OCI-M1 (cell line): ENCODE data around the gene PAPPA2.
"Not testable (repeated sequence)": the region's sequence is repeated elsewhere in the genome, so short reads cannot be mapped to it uniquely, and the experiment has no call there.

ENCODE experiments used
- DNase-seq: peaks from one replicate; lab custom pipeline; 2025; lab: John Stamatoyannopoulos, UW

The PAPPA2 gene

DNA sequence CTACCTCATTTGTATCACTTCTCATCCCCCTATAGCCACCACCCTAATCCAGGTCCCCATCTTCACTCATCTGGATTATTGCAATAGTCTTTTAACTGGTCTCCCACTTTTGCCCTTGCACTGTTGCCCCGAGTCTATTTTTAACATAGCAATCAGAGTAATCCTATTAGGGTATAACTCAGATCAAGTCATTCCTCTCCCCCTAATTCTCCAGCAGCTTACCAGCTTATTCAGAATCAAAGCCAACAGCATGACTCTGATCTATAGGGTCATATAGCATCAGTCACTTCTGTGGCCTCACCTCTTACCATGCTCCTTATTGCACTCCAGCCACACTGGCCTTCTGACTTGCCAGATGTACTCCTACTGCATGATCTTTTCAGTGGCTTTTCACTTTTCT lies 140.7 kb downstream of the PAPPA2 start:
- DNase-seq, result no peak

DNA sequence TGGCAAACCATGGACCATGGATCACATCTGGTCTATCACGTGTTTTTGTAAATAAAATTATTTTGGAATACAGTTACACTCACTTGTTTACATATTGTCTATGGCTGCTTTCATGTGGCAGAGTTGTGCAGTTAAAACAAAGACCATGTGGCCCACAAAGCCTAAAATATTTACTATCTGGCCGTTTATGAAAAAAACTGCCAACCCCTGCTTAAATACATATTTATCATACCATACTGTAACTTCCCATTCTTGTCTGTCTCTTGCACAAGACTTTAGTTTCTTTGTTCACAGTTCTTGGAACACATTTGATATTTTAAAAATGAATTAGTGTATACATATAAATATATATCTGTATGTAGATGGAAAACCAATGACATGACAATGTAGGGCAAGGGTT lies 141.5 kb downstream of the PAPPA2 start:
- peak; percentile 41 for DNase-seq

DNA sequence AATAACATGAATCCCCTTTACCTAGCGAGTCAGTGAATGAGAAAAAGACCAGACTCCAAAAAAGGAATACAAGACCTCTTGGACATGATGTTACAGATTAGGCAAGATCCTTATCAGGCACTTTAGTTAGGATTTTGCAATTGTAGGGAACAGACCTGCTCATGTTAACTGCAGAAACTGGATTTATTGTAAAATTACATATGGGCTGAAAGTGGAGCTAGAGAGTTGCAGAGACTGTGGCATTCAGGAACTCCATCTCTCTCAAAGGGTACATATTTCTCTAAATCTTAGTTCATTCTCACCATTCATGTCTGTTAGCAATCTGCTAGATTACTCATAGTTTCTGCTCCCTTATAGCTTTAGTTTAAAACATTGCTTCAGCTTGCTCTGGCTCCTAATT lies 142.2 kb downstream of the PAPPA2 start:
- DNase-seq, result no peak

DNA sequence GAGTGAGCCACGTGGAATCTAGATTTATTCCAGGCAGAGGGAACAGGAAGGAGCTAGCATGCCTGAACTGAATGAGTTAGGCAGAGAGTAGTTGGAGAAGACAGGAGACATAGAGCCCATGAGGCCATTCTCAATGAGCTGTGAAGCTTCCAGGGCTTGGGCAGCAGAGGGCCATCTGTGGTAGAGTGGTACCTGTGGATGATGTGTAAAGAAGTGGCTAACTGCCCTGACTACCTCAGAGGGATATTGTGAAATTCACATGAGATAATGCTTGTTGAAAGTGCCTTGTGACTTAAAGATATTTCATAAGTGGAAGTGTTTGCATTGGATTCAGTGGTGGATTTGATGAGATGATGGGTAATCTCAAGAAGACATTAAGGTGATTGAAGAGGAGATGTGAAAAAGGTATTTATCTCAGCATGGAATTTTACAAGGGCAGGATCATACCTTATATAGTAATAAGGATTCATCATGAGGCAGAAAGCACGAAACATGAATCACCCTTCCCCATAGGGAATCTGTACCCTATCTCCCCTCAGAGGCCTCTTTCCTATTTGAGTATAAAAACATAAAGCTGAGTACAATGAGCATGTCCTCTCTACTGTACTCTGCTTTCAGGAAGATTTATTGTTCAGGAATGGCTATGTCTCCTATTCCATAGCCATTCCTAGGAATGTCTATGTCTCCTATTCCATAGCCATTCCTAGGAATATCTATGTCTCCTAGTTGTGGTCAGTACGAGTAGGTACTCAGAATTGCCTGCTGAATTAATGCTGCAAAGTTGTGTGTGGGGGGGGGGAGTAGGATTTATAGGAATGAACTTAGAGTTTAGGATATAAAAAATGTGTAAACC lies 146.8 kb downstream of the PAPPA2 start:
- no peak for DNase-seq

DNA sequence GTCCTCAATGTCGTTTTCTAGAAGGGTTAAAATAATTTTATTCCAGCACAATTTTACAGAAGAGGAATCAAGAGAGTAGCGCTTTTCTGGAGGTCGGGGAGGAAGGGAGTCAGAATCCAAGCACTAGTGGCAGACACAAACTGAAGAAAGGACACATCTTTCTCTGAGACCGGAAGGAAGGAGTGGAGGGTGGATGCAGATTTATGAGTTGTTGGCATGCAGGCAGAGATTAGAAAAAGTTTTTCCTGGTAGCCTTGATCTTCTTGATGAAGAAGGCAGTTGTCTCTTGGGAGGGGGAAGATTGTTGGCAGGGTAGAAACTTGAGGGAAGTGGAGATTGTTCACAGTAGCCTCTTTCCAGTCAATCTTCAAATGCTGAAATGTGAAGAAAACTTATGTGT lies 149.8 kb downstream of the PAPPA2 start:
- DNase-seq, result no peak

DNA sequence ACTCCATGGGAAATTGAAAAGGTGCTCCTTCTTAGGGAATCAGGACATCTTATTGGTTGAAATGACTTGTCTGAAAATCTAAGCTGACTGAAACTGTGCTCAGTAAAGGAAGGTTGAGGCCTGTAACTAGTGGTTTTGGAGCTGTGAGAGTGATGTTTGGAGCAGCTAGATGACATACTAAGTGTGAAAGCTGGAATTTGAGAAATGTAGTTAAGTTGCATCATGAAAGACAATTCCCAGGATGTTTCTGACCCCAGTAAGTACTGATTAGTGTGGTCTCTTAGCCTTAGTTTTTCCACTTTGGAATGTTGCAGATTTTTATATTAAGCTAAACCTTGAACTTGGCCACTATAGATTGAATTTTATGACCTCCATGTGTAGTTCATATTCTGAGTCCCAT lies 154.9 kb downstream of the PAPPA2 start:
- no peak for DNase-seq

DNA sequence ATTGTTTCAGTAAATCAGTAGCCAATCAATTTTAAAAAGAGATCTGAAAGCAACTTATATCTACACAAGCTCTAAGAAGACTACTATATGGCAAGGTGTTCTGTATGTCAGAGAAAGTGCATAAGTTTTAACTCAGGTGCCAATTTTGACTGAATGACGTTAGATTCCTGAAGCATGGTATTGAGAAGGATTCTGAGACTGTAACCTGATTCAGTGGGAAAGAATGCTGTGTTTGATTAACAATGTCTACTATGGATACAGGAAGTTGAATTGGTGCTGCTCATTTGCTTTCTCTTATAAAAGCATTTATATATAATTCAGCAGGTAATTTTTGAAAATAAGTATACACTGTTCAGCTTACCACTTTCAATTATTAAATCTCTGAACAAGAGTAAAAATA lies 156.3 kb downstream of the PAPPA2 start:
- DNase-seq, result no peak

DNA sequence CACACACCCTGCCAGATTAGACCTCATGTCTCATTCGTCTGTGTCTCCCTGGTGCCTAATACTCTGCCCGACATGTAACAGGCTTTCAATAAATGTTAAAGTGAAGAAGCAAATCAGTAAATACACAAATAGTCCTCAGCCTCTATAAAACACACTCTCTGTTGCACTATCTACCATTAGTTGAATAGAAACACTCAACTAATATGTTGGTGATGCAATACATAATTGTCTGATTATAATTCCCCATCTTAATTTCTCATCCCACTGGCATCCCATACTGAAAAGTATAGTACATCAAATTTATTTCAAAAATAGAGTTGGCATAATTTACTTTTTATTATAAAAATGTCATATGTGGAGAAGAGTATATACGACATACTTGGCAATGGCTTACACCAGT lies 162.4 kb downstream of the PAPPA2 start:
- DNase-seq, result no peak

DNA sequence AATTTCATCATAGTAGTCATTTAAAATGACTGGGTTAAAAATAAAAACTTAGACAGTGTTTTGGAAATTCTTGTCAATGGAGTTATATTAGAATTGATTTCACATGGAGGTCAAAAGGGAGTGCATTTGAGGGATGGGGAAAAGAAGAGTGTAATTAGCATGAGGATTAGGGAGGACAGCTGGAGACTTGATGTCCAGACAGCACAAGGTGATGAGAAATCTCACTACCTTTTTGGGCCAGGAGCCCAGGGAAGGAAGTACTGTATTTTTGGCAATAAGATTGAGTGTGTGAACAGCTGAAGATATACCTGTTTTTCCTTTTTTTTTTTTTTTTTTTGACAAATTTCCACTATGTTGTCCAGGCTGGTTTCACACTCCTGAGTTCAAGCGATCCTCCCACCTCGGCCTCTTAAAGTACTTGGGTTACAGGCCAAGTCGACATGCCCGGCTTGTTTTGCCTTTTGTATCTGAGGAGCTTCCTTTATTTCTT lies 163.6 kb downstream of the PAPPA2 start:
- no peak for DNase-seq

DNA sequence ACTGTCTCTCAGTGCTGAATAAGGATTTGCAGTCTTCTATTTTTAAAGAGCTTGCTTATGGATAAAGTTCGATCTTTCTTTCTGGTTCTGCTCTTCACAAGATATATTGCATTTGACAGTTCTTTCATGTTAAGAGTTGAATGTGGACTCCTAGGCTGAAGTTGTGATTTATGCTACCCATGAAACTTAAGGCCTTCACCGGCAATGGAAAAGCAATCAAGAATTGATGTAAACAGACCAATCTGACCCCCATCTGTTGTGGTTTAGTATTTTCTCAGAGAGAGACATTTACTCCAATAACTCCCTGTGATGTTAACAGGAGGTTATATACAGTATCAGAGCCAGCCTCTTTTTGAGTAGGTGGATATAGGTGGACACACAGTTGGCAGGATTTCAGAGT lies 165.8 kb downstream of the PAPPA2 start:
- no peak for DNase-seq

DNA sequence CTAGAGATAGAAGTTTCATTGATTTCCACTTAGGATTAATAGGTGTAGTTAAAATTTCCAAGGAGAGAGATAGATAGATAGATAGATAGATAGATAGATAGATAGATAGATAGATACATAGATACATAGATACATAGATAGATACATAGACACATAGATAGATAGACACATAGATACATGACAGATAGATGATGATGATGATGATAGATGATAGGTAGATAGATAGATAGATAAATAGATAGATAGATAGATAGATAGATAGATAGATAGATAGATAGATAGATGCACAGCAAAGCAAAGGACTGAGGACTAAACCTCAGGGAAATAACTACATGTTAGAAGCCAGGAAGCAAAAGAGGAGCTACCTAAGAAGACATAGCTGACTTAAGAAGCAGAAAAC lies 171.8 kb downstream of the PAPPA2 start:
- not testable (repeated sequence) for DNase-seq

DNA sequence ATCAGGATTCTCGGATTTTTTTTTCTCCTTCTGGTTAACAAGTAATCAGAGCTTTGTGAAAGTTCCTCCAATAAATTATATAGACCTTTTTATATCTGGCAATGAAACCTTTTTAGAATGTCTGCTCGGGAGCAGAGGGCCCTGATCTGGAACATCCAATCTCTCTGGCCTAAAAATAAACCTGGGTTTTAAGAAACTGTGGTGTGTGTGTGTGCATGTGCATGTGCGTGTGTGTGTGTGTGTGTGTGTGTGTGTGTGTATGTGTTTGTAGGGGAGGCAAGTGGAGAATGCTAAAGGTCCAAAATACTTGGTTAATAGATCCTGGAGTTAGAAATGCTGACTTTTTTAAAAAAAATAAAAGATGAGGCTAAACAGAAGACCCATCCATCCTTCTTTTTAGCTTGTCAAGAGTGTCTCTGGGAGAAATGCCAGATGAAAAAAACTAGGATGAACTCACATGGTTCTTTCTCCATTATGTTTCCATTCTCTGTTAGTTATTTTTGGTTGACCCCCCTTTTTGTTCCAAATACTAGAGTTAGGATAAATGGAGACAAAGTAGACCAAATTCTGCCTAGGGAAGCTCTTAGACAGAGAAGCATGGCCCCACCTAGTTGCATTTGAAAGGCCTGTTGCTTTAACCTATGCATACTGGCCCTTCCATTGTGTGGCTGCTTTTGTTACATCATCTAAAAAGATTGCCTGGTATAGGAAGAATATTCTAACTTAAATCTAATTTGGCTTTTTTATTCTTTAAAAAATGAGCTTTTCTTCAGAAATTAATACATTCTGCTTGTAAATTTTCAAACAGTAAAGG lies 175.9 kb downstream of the PAPPA2 start:
- no peak for DNase-seq

DNA sequence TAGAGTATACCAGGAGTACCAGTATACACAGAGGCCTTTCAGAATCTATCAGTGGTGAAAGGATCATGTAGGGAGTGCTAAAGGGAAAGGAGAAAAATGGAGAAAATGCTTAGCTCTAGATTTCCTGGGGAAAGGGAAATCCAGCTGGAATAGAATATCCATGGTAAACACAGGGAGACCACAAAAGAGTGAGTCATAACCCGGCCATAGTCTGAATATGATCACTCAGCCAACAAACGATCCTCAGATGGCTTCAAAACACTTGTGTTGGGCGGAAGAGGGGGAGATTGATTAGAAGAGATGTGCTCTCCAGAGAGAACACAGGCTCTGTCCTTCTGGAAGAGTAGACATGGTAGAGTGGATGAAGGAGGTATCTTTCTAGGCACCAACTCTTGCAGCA lies 180.6 kb downstream of the PAPPA2 start:
- no peak for DNase-seq

DNA sequence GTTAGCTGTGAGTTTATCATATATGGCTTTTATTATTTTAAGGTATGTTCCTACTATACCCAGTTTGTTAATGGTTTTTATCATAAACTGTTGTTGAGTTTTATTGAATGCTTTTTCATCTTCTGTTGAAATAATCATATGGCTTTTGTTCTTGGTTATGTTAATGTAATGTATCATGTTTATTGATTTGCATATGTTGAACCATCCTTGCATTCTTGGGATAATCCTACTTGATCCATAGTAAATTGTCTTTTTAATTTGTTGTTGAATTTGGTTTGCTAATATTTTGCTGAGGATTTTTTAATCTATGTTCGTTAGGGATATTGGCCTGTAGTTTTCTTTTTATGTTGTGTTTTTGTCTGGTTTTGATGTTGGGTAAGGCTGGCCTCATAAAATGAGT lies 185.6 kb downstream of the PAPPA2 start:
- no peak for DNase-seq

DNA sequence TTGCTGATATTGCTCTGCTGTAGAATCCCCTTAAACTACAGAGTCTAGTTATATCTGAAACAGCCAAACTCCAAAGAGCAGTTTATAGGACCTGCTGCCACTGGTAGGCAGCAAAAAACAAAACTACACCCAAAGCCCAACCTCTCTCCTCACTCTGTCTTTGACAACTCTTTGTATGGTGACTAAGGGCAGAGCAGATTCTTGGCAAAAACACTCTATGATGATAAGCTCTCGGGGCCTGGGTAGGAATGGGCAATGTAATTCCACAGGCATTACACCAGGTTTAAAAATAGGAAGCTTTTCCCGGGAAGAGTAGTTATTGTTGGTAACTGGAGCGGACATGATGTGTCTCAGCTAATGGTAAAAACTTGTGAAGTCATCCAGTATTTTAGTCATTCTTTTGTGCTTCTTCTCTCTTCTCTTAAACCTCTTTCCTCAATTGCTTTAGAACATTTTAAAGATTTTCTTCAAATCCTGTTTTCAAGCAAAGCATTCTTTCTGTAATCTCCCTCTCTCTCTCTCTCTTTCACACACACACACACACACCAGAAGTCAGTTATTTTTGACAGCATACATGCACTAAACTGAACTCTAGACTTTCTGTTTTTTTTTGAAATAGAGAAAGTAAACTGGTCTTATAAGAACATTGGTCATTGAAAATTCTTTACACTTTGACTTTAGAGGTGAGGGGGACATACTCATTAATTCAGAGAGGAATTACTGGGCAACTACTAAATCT lies 193.5 kb downstream of the PAPPA2 start:
- peak; percentile 12 for DNase-seq

DNA sequence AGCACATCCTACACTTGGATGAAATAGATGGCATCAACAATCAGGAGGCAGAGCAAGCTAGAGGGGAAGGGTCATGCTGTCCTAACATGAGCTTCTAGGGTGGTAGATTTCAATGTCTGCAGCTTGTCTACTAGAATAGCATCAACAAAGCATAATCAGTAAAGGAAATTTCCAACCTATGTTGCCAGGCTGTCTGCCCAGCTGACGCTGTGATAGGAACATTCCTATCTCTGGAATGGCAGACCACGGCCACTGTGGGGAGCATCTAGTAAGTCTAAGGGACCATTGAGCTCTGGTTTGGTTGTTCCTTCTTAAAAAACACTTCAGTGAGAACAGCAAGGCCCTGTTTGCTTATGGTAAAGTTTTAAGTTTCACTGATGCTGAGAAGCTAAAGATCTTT lies 206.8 kb downstream of the PAPPA2 start:
- DNase-seq, result no peak

DNA sequence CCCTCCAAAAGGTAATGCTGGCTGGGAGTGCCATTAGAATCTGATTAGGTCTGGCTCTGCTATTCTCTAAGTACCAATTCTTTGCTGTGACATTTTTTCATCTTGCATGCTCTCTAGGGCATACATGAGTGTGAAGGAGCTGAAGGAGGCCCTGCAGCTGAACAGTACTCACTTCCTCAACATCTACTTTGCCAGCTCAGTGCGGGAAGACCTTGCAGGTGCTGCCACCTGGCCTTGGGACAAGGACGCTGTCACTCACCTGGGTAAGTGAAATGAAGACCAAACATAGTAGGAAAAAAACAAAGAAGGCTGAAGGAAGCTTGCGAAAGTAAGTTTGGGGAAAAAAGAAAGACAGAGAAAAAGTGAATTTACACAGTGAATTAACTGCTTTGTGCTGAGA lies 207.9 kb downstream of the PAPPA2 start:
- no peak for DNase-seq

DNA sequence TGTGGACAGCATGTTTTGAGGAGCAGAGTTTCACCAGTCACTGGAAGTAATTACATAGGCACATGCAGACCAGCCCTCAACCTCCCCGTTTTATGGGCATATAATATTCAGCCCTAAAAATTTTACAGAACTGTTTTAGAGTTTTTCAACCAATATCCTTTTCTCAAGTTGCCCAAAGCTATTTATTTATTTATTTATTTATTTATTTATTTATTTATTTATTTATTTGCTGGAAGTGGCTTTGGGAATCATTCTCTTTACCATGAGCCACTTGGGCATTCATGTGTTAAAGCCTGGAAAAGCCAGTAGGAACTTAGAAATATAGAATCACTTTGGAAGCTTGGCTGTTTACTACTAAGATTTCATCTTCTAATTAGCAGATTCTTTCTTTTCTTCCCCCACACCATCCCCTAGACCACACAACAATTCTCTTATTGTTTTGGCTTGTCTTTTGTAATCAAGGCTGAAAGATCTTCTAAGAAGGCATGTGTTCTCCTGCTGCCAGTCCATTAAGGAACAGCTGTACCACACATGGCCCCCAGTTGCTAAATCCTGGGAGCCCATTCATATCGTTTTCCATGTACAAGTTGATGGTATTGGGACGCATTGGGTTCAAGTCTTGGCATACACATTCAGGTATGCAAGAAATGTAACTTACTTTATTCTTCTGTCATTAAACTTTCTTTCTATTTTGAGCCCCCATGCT lies 220.0 kb downstream of the PAPPA2 start:
- no peak for DNase-seq

DNA sequence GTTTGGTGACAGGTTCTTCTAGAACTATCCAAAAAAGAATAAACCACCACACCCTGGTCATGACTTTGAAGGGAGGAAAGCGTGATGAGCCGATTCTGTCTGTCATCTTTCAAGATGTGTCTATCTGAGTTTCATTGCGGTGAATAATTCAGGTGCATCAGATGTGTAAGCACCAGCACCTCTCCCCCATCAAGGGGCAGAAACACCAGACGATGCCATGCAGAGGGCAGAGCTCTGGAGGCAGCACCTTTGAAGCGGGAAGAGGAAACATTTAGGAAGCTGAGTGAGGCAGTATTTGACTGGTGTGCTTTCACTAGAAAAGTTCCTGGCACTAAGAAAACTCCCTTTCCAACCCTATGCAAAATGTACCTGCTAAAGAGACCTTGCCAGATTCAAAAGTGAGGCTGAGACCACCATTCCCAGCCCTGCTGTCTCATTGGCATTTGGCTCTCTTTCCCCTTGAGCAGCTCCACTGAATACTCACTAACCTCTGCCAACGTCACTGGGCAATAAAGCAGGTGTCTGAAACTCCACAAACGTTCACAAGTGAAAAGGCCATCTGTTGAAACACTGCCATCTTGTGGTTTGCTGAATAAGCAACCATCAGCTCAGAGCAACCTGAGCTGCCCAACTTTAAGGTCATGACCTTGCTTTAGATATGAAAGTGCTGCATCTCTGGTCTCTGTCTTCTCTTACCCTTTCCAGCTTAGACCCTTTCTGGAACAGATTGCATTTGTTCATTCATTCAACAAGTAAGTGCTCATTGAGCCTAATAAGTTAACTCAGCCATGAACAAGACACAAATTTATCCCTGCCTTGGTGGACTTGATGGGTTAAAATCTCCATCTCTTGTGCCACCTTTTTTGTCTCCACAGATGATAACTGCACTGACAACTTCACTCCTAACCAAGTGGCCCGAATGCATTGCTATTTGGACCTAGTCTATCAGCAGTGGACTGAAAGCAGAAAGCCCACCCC lies 228.6 kb downstream of the PAPPA2 start:
- peak; percentile 83 for DNase-seq

DNA sequence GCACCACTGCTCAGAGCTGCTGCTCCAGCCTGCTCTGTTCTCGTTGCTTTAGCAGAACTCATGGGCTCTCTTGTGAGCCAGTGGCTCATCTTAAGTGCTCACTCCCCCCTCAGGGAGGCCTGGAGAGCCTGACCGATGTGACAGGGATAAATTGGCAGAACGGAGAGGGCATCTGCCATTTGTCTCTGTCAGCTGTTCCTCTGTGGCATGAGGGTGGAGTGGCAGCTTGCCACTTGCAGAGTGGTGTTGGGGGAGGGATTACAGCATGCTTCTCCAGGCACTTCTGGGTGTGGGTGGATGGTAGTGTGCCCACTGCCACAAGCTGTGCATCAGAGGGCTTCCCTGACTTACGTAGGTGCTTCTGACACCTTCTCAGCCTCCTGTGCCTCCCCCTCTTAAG lies 229.5 kb downstream of the PAPPA2 start:
- DNase-seq, result no peak
